Measurements from ENCODE around the gene ARHGDIG.
"Not testable (repeated sequence)": the region's sequence is repeated elsewhere in the genome, so short reads cannot be mapped to it uniquely, and the experiment has no call there.

GRCh38 chr16:331181-331814 is 50.9 kb downstream of the ARHGDIG start:
- not testable (repeated sequence) for TF ChIP-seq CTCF, POLR2A (IDR thresholded peaks at IDR 0.05)
